Skin of body (tissue), 2 donors: ENCODE measurements around the gene IGFBP4. TPM values are rescaled to one million over a fixed set of nuclear protein-coding genes. Genes with fewer than 3 reads are reported as not detected.
A peak's percentile ranks its signal among the peaks of the same experiment; 100 is the strongest.

Source experiments
- DNase-seq: peaks from one replicate; lab custom pipeline; 2025; lab: John Stamatoyannopoulos, UW
- total RNA-seq: library from RNA; depleted of rRNA; stranded (reverse); fragments of >200 nt; gene quantifications from one replicate; pipeline ENCODE4 v1.2.3, GENCODE V29; 2014

The IGFBP4 gene
- total RNA-seq, 1 donor from 2014 or later = 73.4 TPM

- no peak for DNase-seq
Observed at GRCh38 chr17:40454613-40454995, 11.4 kb downstream of the IGFBP4 start.

- DNase-seq = no peak
Observed at GRCh38 chr17:40456396-40456951, 13.2 kb downstream of the IGFBP4 start.

- no peak for DNase-seq
Observed at GRCh38 chr17:40457369-40457768, 14.1 kb downstream of the IGFBP4 start.

- DNase-seq = peak; percentile 45
Observed at GRCh38 chr17:40457964-40458791, 14.9 kb downstream of the IGFBP4 start.

- no peak for DNase-seq
Observed at GRCh38 chr17:40458851-40459482, 15.7 kb downstream of the IGFBP4 start.

GRCh38 chr17:40459636-40460603 lies 16.7 kb downstream of the IGFBP4 start:
- peak; percentile 45 for DNase-seq

GRCh38 chr17:40460604-40460967 lies 17.3 kb downstream of the IGFBP4 start:
- DNase-seq = no peak

- peak; percentile 83 for DNase-seq
Observed at GRCh38 chr17:40460968-40461731, 17.9 kb downstream of the IGFBP4 start.

- DNase-seq = peak; percentile 59
Observed at GRCh38 chr17:40461732-40462342, 18.6 kb downstream of the IGFBP4 start.

GRCh38 chr17:40462343-40463121 lies 19.3 kb downstream of the IGFBP4 start:
- no peak for DNase-seq

GRCh38 chr17:40463122-40463550 lies 19.9 kb downstream of the IGFBP4 start:
- DNase-seq = peak; percentile 27

GRCh38 chr17:40464392-40464855 lies 21.2 kb downstream of the IGFBP4 start:
- no peak for DNase-seq

- DNase-seq = no peak
Observed at GRCh38 chr17:40466298-40466971, 23.2 kb downstream of the IGFBP4 start.

GRCh38 chr17:40467281-40467867 lies 24.1 kb downstream of the IGFBP4 start:
- DNase-seq = no peak

- DNase-seq = no peak
Observed at GRCh38 chr17:40468560-40468959, 25.3 kb downstream of the IGFBP4 start.

- DNase-seq = no peak
Observed at GRCh38 chr17:40469805-40470675, 26.8 kb downstream of the IGFBP4 start.
